Loucy (cell line): ENCODE results near the gene ZDHHC12.
A peak's percentile ranks its signal among the peaks of the same experiment; 100 is the strongest.
"Not testable (repeated sequence)": the region's sequence is repeated elsewhere in the genome, so short reads cannot be mapped to it uniquely, and the experiment has no call there.

Source experiments
- H2AFZ ChIP-seq: fragments of 200-600 bp; sonication (generic); 2 replicates; pipeline ENCODE4 v1.6.0; 2016; ENCODE audit warnings: antibody characterized with exemption, mild to moderate bottlenecking, low read length, moderate library complexity
- H3F3A ChIP-seq: fragments of 200-600 bp; 2 replicates; pipeline ENCODE4 v1.6.0; 2016; ENCODE audit warnings: antibody characterized with exemption, low read depth, mild to moderate bottlenecking
- H3K27me3 ChIP-seq: fragments of 200-600 bp; sonication (generic); 2 replicates; pipeline ENCODE4 v1.6.1; 2014; ENCODE audit warnings: low read length, mild to moderate bottlenecking; ENCODE audit not compliant: insufficient read depth, poor library complexity, severe bottlenecking
- H3K36me3 ChIP-seq: fragments of 200-600 bp; sonication (generic); 2 replicates; pipeline ENCODE4 v1.6.1; 2016; ENCODE audit warnings: low read length; ENCODE audit not compliant: insufficient read depth
- H3K4me1 ChIP-seq: fragments of 200-600 bp; sonication (generic); 2 replicates; pipeline ENCODE4 v1.5.1; 2014; ENCODE audit warnings: low read length, mild to moderate bottlenecking; ENCODE audit not compliant: insufficient read depth, poor library complexity, severe bottlenecking
- H3K4me2 ChIP-seq: fragments of 200-600 bp; sonication (generic); 2 replicates; pipeline ENCODE4 v1.6.0; 2014; ENCODE audit warnings: antibody characterized with exemption, low read length, low read depth, mild to moderate bottlenecking; ENCODE audit not compliant: poor library complexity, severe bottlenecking
- H3K4me3 ChIP-seq: fragments of 200-600 bp; sonication (generic); 2 replicates; pipeline ENCODE4 v1.5.1; 2014; ENCODE audit warnings: low read length, mild to moderate bottlenecking, mixed read lengths; ENCODE audit not compliant: poor library complexity, severe bottlenecking
- H3K79me2 ChIP-seq: fragments of 200-600 bp; sonication (generic); 2 replicates; pipeline ENCODE4 v1.6.1; 2014; ENCODE audit warnings: low read length; ENCODE audit not compliant: insufficient read depth
- H3K9ac ChIP-seq: fragments of 200-600 bp; sonication (generic); 2 replicates; pipeline ENCODE4 v1.6.0; 2014; ENCODE audit warnings: mild to moderate bottlenecking, low read depth, low read length, moderate library complexity; ENCODE audit not compliant: poor library complexity, severe bottlenecking
- H3K9me2 ChIP-seq: fragments of 200-600 bp; sonication (generic); replicated peaks from 2 replicates; pipeline ENCODE4 v1.6.1; 2016; ENCODE audit warnings: low read depth, low read length, mixed read lengths
- H3K9me3 ChIP-seq: fragments of 200-600 bp; sonication (generic); 2 replicates; pipeline ENCODE4 v1.6.1; 2014; ENCODE audit warnings: mild to moderate bottlenecking, antibody characterized with exemption, low read length, low read depth; ENCODE audit not compliant: insufficient read depth
- H4K20me1 ChIP-seq: fragments of 200-600 bp; sonication (generic); 2 replicates; pipeline ENCODE4 v1.6.0; 2014; ENCODE audit warnings: antibody characterized with exemption, low read length, mild to moderate bottlenecking; ENCODE audit not compliant: insufficient read depth, poor library complexity, severe bottlenecking
- EZH2phosphoT487 ChIP-seq: fragments of 200-600 bp; IDR thresholded peaks from 2 replicates; pipeline ENCODE4 v1.6.1; 2018; ENCODE audit warnings: antibody characterized with exemption, mild to moderate bottlenecking, moderate library complexity, borderline replicate concordance
- TF ChIP-seq, protein P1 (sequence below): fragments of 200-600 bp; sonication (generic); conservative IDR thresholded peaks from 2 replicates; pipeline ENCODE4 v1.5.1; 2014; ENCODE audit warnings: mild to moderate bottlenecking, antibody characterized with exemption, low read length

ZDHHC12 gene

DNA sequence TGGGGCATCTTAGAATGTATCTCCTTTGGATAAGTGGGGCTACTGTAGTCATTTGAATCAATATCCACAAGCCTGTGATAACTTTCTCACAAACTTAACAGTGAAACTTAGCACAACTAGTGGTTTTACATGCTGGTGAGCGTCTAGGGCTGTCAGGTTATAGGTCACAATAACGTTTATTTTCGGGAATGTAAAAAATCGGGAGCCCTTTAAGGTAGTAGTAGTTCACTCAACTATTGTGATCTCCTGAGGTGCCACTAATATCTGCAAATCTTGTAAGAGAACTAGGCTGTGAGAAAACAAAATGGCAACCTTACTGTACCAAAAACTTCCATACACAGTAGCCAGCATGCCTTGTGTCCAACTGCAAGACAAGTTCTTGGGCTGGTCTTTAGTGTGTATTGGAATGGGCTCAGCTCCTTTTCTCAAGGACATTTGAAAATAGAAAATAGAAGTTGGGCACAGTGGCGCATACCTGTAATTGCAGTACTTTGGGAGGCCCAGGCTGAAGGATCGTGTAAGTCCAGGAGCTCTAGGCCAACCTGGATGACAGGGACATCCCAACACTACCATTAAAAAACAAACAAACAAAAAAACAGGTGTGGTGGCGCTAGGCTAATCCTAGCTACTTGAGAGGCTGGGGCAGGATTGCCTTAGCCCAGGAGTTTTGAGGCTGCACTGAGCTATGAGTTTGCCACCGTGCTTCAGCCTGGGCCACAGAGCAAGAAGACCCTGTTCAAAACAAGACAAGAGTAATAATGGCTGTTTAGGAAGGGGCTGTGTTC is 26.8 kb downstream of the ZDHHC12 start:
- H3F3A ChIP-seq, result no peaks in the 10 kb centered on the region
- peaks cover 27% of the 10 kb centered on the region for H4K20me1 ChIP-seq

DNA sequence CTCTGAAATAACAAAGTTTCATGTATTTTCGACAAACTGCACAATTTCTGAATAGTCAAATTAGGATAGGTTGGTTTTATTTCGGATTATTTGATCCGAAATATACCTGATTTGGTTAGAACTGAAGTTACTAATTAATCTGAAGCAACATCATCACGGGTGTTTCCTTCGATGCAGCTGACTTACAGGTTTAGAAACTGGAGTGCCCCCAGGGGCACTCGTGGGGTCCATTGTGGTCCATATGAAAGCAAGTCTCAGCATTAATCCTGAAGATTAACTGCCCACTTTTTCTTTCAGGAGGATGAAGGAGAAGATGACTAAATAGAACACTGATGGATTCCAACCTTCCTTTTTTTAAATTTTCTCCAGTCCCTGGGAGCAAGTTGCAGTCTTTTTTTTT is 29.6 kb downstream of the ZDHHC12 start:
- Histone ChIP-seq H3K4me2 (peak overlapping the region; percentile 27), H4K20me1 (peaks cover 47% of the 10 kb centered on the region), H2AFZ (no peak overlapping the region), H3K4me1 (peaks cover 27% of the 10 kb centered on the region), H3K27me3 (no peaks in the 10 kb centered on the region), H3K9ac (no peak overlapping the region), H3K79me2 (peaks cover 51% of the 10 kb centered on the region), H3K36me3 (peaks cover 54% of the 10 kb centered on the region), H3K4me3 (no peak overlapping the region), H3K9me2 (no peaks in the 10 kb centered on the region), H3K9me3 (no peaks in the 10 kb centered on the region), H3F3A (no peaks in the 10 kb centered on the region)
- TF ChIP-seq, protein P1, sequence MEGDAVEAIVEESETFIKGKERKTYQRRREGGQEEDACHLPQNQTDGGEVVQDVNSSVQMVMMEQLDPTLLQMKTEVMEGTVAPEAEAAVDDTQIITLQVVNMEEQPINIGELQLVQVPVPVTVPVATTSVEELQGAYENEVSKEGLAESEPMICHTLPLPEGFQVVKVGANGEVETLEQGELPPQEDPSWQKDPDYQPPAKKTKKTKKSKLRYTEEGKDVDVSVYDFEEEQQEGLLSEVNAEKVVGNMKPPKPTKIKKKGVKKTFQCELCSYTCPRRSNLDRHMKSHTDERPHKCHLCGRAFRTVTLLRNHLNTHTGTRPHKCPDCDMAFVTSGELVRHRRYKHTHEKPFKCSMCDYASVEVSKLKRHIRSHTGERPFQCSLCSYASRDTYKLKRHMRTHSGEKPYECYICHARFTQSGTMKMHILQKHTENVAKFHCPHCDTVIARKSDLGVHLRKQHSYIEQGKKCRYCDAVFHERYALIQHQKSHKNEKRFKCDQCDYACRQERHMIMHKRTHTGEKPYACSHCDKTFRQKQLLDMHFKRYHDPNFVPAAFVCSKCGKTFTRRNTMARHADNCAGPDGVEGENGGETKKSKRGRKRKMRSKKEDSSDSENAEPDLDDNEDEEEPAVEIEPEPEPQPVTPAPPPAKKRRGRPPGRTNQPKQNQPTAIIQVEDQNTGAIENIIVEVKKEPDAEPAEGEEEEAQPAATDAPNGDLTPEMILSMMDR, result no peak
- TF ChIP-seq EZH2phosphoT487, result no peak

More for the DNA sequence above, 26.8 kb downstream of the ZDHHC12 start:
- Histone ChIP-seq H3K9ac (no peak overlapping the region), H3K4me1 (peaks cover 14% of the 10 kb centered on the region), H3K4me2 (no peak overlapping the region), H3K79me2 (peaks cover 27% of the 10 kb centered on the region), H3K36me3 (peaks cover 44% of the 10 kb centered on the region), H3K9me3 (no peaks in the 10 kb centered on the region), H3K4me3 (no peak overlapping the region), H3K27me3 (no peaks in the 10 kb centered on the region), H2AFZ (no peak overlapping the region), H3K9me2 (no peaks in the 10 kb centered on the region)
- TF ChIP-seq, protein P1, result no peak
- TF ChIP-seq EZH2phosphoT487, result no peak

DNA sequence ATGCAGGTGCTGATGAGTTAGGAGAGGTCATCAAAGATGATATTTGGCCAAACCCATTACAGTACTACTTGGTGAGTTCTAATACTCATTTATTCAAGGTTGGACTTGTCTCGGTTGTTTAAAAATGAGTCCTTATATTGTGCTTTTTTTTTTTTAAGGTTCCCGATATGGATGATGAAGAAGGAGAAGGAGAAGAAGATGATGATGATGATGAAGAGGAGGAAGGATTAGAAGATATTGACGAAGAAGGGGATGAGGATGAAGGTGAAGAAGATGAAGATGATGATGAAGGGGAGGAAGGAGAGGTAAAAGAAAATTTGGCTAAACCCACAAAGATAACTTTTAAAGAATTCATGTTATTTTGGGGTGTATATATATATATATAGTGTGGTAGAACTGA is 30.2 kb downstream of the ZDHHC12 start:
- Histone ChIP-seq H3K4me2 (peak overlapping the region; percentile 95), H4K20me1 (peaks cover 47% of the 10 kb centered on the region), H3K4me3 (peak overlapping the region; percentile 95), H3K4me1 (peaks cover 27% of the 10 kb centered on the region), H3K36me3 (peaks cover 54% of the 10 kb centered on the region), H3K79me2 (peaks cover 53% of the 10 kb centered on the region)
- H3F3A ChIP-seq, H2AFZ ChIP-seq, H3K27me3 ChIP-seq, H3K9me2 ChIP-seq, H3K9ac ChIP-seq, H3K9me3 ChIP-seq: not testable (repeated sequence)

DNA sequence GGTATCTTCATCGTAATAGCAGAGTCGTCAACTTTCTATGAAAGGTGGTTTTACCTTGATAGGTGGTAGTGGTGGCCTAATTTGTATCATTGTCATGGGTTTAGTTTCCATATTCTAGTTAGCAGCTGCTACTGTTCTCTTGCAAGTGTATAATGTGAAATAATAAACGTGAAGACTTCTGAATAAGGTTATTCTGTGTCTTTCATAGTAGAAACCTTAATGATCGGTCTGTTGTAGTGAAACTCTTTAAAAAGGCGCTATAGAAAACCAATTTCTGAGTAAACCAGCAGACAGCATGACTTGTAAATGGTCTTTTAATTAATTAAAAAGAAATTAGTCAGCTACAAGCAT is 33.3 kb downstream of the ZDHHC12 start:
- no peaks in the 10 kb centered on the region for H3K9me3 ChIP-seq
- peaks cover 44% of the 10 kb centered on the region for H4K20me1 ChIP-seq
- peaks cover 46% of the 10 kb centered on the region for H3K4me1 ChIP-seq
- H3K4me3 ChIP-seq, result peak overlapping the region; percentile 95
- no peaks in the 10 kb centered on the region for H3K27me3 ChIP-seq
- H3K36me3 ChIP-seq, result peaks cover 38% of the 10 kb centered on the region
- no peaks in the 10 kb centered on the region for H3K9me2 ChIP-seq
- no peaks in the 10 kb centered on the region for H3F3A ChIP-seq
- H3K79me2 ChIP-seq, result peaks cover 76% of the 10 kb centered on the region
- peak overlapping the region; percentile 95 for H3K4me2 ChIP-seq
- no peak overlapping the region for H2AFZ ChIP-seq
- H3K9ac ChIP-seq, result peak overlapping the region; percentile 96
- no peak for TF ChIP-seq EZH2phosphoT487
- TF ChIP-seq, protein P1, result no peak
